ENCODE data around the gene MBTPS2. TPM values are rescaled to one million over a fixed set of nuclear protein-coding genes. Genes with fewer than 3 reads are reported as not detected.
A peak's percentile ranks its signal among the peaks of the same experiment; 100 is the strongest.

Gene MBTPS2
- total RNA-seq, 2 experiments from 2014 or later = 10.7 to 12.2 TPM

DNA sequence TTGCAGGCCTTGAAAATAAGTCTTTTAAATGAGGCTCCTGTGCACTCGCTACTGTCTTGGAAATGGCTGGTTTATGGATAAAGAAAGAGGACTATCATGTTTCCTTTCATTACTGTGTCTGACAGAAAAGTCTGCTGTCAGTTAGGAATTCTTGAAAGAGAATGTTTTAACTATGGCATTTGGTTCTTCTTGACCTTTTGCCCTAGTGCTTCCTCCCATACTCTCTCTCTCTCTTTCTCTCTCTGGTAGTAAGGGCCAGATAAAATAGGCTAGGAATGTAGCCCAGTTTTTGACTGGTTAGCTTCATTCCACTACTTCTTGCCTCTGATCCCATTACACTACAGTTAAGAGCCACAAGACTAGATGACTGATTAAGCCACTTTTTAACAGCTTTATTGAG, 46.2 kb downstream of the MBTPS2 start:
- Mint-ChIP-seq H3K4me3 (no peak overlapping the region), H3K27ac (no peak overlapping the region), H3K9me3 (no peaks in the 10 kb centered on the region), H3K4me1 (no peaks in the 10 kb centered on the region), H3K36me3 (peaks cover 2% of the 10 kb centered on the region), H3K27me3 (no peaks in the 10 kb centered on the region)
- DNase-seq = no peak

DNA sequence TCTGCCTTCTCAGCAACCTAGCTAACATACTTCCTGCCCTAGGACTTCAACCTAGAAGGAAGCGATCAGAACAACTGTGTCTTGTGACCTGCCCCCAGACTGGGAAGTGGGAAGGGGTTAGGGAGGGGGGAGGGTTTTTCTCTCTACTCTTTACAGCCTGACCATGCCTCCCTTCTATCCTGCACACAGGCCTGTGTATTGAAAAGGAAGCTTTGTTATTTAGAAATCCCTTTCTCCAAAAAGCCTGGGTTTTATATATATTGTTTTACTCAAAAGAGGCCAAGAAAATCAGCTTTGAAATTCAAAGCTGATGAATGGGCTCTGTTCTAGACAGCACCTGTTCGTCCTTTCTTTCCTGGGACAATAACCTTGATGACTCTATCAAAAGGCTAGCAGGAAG, 65.9 kb downstream of the MBTPS2 start:
- no peaks in the 10 kb centered on the region for H3K9me3 Mint-ChIP-seq
- H3K4me3 Mint-ChIP-seq = no peak overlapping the region
- no peaks in the 10 kb centered on the region for H3K36me3 Mint-ChIP-seq

DNA sequence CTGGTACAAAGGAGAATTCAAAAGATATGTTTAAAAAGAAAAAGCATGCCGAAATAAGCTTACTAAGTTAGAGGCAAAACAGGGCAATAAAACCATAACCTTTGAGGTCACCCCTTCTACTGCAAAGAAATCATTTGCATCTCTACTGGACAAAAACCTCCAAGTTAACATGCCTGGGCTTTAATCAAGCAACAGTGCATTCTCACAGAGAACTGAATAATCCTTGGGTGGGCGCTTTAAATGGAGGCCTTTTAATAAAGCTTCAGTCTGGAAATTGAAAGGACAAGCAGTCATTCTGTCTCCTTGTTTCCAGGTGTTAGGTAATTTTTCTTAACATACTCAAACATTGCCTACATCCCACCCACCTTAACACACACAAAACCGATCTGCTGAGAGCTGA, 66.5 kb downstream of the MBTPS2 start:
- no peaks in the 10 kb centered on the region for H3K9me3 Mint-ChIP-seq
- no peak overlapping the region for H3K4me3 Mint-ChIP-seq
- H3K4me1 Mint-ChIP-seq = no peaks in the 10 kb centered on the region
- no peaks in the 10 kb centered on the region for H3K36me3 Mint-ChIP-seq
- H3K27ac Mint-ChIP-seq = no peak overlapping the region
- H3K27me3 Mint-ChIP-seq = no peaks in the 10 kb centered on the region
- no peak for DNase-seq

More for the DNA sequence above, 65.9 kb downstream of the MBTPS2 start:
- Mint-ChIP-seq H3K27me3 (no peaks in the 10 kb centered on the region), H3K27ac (no peak overlapping the region), H3K4me1 (no peaks in the 10 kb centered on the region)
- no peak for DNase-seq

DNA sequence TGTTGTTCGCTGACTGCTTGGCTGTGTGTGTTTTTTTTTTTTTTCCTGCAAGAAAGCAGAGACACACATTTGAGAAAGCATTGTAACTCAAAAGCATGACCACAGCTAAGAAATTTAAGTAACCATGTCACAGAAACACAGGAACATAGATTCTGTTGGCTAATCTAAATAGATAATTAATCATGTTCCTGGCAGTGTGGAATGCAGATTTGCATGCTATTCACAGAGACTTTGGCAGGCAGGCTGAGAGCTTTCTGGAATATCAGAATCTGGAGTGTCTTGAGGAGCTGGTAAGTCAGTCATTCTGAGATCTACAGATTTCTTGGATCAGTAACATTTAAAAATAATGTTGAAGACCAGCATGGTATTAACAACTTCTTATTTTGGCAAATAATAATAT, 67.8 kb downstream of the MBTPS2 start:
- no peak for DNase-seq
- Mint-ChIP-seq H3K9me3 (no peaks in the 10 kb centered on the region), H3K4me1 (no peaks in the 10 kb centered on the region), H3K27me3 (no peaks in the 10 kb centered on the region), H3K36me3 (no peaks in the 10 kb centered on the region), H3K4me3 (no peak overlapping the region), H3K27ac (no peak overlapping the region)

DNA sequence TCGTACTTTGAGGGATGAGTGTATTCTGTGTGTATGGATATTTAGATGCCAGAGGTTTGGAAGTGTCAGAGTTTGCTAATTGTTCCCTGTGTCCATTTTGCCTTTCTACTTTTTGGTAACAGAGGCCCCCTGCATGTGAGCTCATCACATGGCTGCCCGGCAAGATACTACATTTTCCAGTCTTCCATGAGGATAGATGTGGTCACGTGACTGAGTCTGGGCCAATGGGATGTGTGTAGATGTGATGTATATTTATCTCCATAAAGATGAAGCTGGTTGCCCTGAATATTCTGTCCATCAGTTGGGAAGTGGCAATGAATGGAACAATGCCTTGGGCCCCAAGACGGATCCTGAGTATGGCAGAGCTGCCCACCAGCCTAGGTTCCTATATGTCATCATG, 72.1 kb downstream of the MBTPS2 start:
- DNase-seq = no peak
- Mint-ChIP-seq H3K36me3 (no peaks in the 10 kb centered on the region), H3K27ac (no peak overlapping the region), H3K27me3 (no peaks in the 10 kb centered on the region), H3K9me3 (no peaks in the 10 kb centered on the region), H3K4me1 (no peaks in the 10 kb centered on the region), H3K4me3 (no peak overlapping the region)

DNA sequence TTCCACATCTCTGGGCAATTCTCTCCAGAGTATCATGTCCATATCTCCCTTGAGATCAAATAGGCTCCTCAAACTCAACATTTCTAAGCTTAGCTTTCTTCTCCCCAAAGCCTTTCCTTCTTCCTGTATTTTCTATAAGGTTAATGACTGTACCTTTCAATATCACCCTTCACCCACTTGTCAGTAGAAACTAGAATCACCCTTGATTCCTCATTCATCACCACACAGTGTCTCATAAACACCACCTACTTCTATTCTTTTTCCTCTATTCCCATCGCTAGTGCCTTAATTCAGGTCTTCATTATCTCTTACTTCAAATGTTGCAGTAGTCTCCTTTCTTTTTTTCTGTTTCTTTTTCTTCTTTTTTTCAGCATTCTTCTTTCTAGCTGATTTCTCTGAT, 72.8 kb downstream of the MBTPS2 start:
- no peaks in the 10 kb centered on the region for H3K36me3 Mint-ChIP-seq
- H3K27ac Mint-ChIP-seq = no peak overlapping the region
- H3K4me1 Mint-ChIP-seq = no peaks in the 10 kb centered on the region
- H3K9me3 Mint-ChIP-seq = no peaks in the 10 kb centered on the region
- no peaks in the 10 kb centered on the region for H3K27me3 Mint-ChIP-seq
- H3K4me3 Mint-ChIP-seq = no peak overlapping the region
- no peak for DNase-seq

DNA sequence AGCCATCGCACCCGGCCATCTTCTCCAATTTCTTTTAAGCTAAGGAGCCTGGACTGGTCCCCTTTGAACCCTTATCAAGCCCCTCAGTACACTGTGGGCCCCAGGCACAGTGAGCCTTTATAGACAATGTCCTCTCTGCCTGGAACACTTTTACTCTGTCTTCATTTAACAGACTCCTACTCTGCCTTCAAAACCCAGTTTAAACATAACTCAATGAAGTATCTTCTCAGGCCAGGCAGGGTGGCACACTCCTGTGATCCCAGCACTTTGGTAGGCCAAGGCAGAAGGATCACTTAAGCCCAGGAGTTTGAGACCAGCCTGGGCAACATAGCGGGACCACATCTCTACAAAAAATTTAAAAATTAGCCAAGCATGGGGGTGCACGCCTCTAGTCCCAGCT, 73.6 kb downstream of the MBTPS2 start:
- no peaks in the 10 kb centered on the region for H3K9me3 Mint-ChIP-seq
- H3K36me3 Mint-ChIP-seq = no peaks in the 10 kb centered on the region
- H3K27ac Mint-ChIP-seq = no peak overlapping the region
- no peaks in the 10 kb centered on the region for H3K4me1 Mint-ChIP-seq
- no peak for DNase-seq
- no peak overlapping the region for H3K4me3 Mint-ChIP-seq
- H3K27me3 Mint-ChIP-seq = no peaks in the 10 kb centered on the region

DNA sequence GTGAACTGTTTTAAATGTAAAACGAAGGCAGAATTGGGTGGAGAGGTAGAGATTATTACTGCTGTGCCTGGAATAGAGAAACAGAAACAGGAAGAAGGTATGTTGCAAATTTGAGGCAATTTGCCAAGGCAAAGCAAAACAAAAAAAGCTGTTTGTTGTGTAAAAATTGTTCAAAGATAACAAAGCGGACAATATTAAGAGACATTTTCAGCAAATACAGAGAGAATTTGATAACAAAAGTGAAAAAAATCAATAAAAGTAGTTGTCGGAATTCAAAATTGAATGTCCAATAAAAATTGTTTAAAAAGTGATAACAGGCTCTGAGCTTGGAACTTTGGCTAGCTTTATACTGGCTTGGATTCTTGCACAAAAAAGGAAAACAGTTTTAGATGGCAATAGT, 86.7 kb downstream of the MBTPS2 start:
- no peak overlapping the region for H3K4me3 Mint-ChIP-seq
- H3K9me3 Mint-ChIP-seq = peaks cover 4% of the 10 kb centered on the region
- peaks cover 7% of the 10 kb centered on the region for H3K36me3 Mint-ChIP-seq
- no peak overlapping the region for H3K27ac Mint-ChIP-seq
- H3K27me3 Mint-ChIP-seq = no peaks in the 10 kb centered on the region
- no peak for DNase-seq
- H3K4me1 Mint-ChIP-seq = peaks cover 20% of the 10 kb centered on the region

DNA sequence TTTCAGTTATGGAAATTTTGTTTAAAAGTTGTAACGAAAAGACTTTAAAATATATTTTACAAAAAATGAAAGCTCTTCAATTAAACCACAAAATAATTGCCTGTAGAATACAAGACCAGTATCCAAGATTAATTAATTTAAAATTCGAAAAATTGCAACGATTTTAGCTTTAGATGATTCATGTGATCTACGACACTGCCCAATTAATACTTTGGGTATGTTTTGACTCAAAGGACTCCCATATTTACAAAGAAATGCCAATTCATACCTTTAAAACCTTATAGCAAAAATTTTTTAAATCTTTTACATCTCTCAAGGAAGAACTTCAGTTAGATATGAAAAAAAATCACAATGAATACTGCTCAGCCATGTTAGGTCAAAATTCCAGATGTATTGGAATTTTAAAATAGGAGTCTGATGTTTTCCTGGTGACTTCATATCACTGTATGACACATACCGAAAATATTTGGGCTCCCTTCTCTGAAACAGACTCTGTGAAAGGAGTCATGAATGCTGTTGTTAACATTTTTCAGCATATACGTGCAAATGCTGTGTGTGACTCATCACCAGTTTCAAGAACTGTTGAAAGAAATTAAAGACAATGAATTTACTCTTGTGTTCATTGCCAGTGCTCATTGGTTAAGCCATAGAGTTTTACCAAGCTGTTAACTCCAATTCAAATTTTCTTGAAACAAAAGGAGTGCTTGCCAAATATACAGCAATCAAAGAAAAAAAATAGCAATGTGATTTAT, 87.3 kb downstream of the MBTPS2 start:
- Mint-ChIP-seq H3K4me3 (no peak overlapping the region), H3K4me1 (peaks cover 20% of the 10 kb centered on the region), H3K9me3 (peaks cover 4% of the 10 kb centered on the region), H3K27ac (peak overlapping the region; percentile 75), H3K27me3 (no peaks in the 10 kb centered on the region), H3K36me3 (peaks cover 9% of the 10 kb centered on the region)
- DNase-seq = no peak

DNA sequence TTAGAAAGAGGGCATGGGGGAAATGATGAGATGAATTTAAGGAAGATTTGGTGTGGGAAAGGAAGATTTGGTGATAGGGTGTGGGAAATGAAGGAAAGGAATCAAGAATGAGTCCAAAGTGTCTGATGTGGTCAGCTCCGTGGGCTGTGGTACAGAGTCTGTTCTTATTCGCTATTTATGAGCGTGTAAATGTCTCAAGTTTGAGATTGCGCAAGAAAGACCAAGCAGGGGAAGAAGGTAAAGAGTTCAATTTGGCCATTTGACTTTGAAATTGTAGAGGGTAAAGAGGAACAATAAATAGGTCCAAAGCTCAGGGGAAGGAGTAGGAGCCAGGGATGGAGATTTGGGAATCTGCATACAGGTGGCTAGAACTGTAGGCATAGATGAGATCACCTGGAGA, 89.8 kb downstream of the MBTPS2 start:
- peaks cover 25% of the 10 kb centered on the region for H3K4me1 Mint-ChIP-seq
- peaks cover 9% of the 10 kb centered on the region for H3K36me3 Mint-ChIP-seq
- no peaks in the 10 kb centered on the region for H3K27me3 Mint-ChIP-seq
- peaks cover 4% of the 10 kb centered on the region for H3K9me3 Mint-ChIP-seq
- no peak for DNase-seq
- peak overlapping the region; percentile 70 for H3K27ac Mint-ChIP-seq
- no peak overlapping the region for H3K4me3 Mint-ChIP-seq

DNA sequence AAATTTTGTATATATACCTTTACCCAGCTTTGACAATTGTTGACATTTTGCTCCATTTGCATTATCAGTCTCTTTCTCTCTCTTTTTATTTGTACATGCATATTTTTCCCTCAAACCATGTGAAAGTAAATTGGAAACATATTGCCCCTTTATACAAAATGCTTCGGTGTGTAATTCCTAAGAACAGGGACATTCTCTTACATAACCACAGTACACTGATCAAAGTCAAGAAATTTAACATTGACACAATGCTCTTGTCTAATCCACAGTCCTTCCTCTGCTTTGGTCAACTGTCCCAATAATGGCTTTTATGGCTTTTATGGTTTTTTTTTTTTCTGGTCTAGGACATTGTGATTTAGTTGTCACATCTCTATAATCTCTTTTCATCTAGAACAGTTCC, 91.6 kb downstream of the MBTPS2 start:
- Mint-ChIP-seq H3K36me3 (peaks cover 9% of the 10 kb centered on the region), H3K4me3 (no peak overlapping the region), H3K27ac (no peak overlapping the region), H3K9me3 (peaks cover 4% of the 10 kb centered on the region), H3K27me3 (no peaks in the 10 kb centered on the region), H3K4me1 (peaks cover 25% of the 10 kb centered on the region)
- no peak for DNase-seq

DNA sequence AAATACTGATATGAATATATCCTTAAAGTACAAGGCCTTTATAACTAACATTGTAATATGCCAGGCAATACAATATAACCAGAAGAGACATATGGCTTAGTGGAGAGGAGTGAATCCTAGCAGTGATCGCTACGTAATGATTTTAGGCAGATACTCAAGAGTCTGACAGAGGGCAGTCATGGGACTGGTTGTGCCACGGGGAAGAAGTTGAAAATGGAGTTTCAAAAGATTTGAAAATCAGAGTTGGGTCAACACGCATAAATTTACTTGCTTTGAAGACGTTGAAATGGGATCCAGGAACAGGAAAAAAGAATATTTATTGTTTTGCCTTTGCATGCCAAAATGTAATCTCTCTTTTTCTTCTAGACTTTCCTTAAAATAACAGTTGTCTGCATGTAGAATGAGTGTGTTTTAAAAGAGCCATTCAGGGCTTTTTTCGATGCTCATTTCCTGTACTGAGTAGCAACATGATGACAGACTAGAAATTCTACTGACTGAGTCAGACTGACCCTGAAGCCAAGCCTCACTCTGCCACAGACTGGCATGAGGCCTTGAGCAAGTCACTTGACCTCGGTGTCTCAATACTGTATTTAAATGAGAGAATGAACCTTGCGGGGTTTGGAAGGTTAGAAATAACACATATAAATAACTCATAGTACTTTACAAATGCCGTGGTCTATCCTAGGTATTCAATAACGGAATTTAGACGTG, 93.0 kb downstream of the MBTPS2 start:
- Mint-ChIP-seq H3K27me3 (no peaks in the 10 kb centered on the region), H3K9me3 (peaks cover 4% of the 10 kb centered on the region), H3K27ac (no peak overlapping the region), H3K36me3 (peaks cover 9% of the 10 kb centered on the region), H3K4me3 (no peak overlapping the region), H3K4me1 (peaks cover 19% of the 10 kb centered on the region)
- no peak for DNase-seq

DNA sequence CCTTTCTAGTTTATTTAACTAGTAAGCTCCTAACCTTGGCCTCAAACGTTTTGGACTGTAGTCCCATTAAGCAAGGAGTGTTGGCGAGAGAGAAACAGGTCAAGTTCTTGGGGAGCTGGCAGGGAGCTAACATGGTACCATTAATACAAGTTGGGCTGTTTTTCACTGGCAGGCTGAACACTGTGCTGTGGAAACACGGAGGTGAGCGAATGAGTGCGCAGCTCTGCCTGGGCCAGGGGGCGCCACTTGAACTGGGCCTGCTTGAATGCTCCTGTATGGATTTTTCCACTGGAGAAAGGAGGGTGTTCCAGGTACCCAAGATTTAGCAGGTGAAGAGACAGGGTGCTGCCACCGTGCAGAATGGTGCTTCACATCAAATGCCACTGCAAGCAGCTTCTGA, 93.7 kb downstream of the MBTPS2 start:
- no peak overlapping the region for H3K4me3 Mint-ChIP-seq
- H3K27ac Mint-ChIP-seq = no peak overlapping the region
- peaks cover 4% of the 10 kb centered on the region for H3K9me3 Mint-ChIP-seq

DNA sequence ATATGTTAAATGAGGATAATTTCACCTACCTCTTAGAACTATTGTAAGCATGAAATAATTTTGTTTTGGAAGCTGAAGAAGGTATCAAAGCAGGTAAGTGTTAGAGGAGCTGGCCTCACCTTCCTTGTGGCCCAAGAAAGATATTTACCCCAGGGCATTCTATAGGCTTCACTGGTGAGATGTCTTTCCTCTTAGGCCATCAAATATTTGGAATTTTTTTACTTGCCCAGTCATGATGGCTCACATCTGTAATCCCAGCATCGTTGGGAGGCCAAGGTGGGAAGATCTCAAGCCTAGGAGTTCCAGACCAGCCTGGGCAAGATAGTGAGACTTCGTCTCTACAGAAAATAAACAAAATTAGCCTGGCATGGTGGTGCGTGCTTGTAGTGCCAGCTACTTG, 95.0 kb downstream of the MBTPS2 start:
- Mint-ChIP-seq H3K36me3 (peaks cover 5% of the 10 kb centered on the region), H3K27ac (no peak overlapping the region), H3K4me1 (peaks cover 12% of the 10 kb centered on the region), H3K4me3 (no peak overlapping the region), H3K9me3 (no peaks in the 10 kb centered on the region), H3K27me3 (no peaks in the 10 kb centered on the region)
- DNase-seq = no peak

More for the DNA sequence above, 93.7 kb downstream of the MBTPS2 start:
- DNase-seq = no peak
- Mint-ChIP-seq H3K36me3 (peaks cover 9% of the 10 kb centered on the region), H3K4me1 (peaks cover 19% of the 10 kb centered on the region), H3K27me3 (no peaks in the 10 kb centered on the region)
